Testis (tissue), 2 donors: ENCODE data around the gene ZNF423.

Experiments
- CTCF ChIP-seq, 3 experiments: fragments of 450-650 bp in 2 of 3; fragments of 200-600 bp in 1 of 3; sonication (generic) in 1 of 3; IDR thresholded peaks; one replicate each; pipeline ENCODE4 v1.5.1; 2016 to 2019; ENCODE audit warnings: antibody characterized with exemption in 3 of 3, mild to moderate bottlenecking in 2 of 3, moderate library complexity in 1 of 3
- POLR2A ChIP-seq: fragments of 450-650 bp; IDR thresholded peaks from one replicate; pipeline ENCODE4 v1.6.1; 2017; ENCODE audit warnings: antibody characterized with exemption, mild to moderate bottlenecking, moderate library complexity

GRCh38 chr16:49701065-49701685 lies 154.7 kb downstream of the ZNF423 start:
- TF ChIP-seq POLR2A, result no peak
- TF ChIP-seq CTCF (IDR thresholded peaks at IDR 0.05), result no peak
